Esophagus squamous epithelium (tissue), 4 donors: ENCODE results near the gene DCP2.

ENCODE experiments used
- POLR2A ChIP-seq, 4 donors: fragments of 450-650 bp; IDR thresholded peaks; one replicate each; pipeline ENCODE4 v1.6.1; 2017; ENCODE audit warnings: antibody characterized with exemption in 4 of 4, mild to moderate bottlenecking in 4 of 4, moderate library complexity in 3 of 4
- TF ChIP-seq, protein P1 (sequence below), 6 experiments: fragments of 450-650 bp in 4 of 6; fragments of 200-600 bp in 2 of 6; sonication (generic) in 2 of 6; IDR thresholded peaks; one replicate each; pipeline ENCODE4 v1.5.1; 2016 to 2019; ENCODE audit warnings: antibody characterized with exemption in 6 of 6, mild to moderate bottlenecking in 4 of 6, moderate library complexity in 4 of 6

DNA sequence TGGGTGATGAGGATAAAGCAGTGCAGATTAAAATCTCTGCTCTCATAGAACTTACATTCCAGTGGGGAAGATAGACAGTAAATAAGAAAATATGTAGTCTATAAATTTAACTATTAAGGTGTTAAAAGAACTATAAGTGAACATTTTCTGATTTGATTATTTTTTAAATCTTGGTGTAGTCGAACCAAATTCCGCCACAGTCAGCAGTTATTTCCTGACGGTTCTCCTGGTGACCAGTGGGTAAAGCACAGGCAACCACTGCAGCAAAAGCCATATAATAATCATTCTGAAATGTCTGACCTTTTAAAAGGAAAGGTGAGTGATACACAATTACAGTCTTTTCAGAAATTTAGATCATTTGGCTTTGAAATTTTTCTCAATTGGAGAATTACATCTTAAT lies 27.2 kb downstream of the DCP2 start:
- no peak for TF ChIP-seq POLR2A (IDR thresholded peaks at IDR 0.05)
- TF ChIP-seq, protein P1, sequence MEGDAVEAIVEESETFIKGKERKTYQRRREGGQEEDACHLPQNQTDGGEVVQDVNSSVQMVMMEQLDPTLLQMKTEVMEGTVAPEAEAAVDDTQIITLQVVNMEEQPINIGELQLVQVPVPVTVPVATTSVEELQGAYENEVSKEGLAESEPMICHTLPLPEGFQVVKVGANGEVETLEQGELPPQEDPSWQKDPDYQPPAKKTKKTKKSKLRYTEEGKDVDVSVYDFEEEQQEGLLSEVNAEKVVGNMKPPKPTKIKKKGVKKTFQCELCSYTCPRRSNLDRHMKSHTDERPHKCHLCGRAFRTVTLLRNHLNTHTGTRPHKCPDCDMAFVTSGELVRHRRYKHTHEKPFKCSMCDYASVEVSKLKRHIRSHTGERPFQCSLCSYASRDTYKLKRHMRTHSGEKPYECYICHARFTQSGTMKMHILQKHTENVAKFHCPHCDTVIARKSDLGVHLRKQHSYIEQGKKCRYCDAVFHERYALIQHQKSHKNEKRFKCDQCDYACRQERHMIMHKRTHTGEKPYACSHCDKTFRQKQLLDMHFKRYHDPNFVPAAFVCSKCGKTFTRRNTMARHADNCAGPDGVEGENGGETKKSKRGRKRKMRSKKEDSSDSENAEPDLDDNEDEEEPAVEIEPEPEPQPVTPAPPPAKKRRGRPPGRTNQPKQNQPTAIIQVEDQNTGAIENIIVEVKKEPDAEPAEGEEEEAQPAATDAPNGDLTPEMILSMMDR (IDR thresholded peaks at IDR 0.05) = no peak
